Lung microvascular endothelial cell (primary cell): Measurements from ENCODE around the gene BOLL. TPM values are rescaled to one million over a fixed set of nuclear protein-coding genes. Genes with fewer than 3 reads are reported as not detected.
"Not testable (repeated sequence)": the region's sequence is repeated elsewhere in the genome, so short reads cannot be mapped to it uniquely, and the experiment has no call there.

Source experiments
- DNase-seq, 2 donors: peaks; one replicate each; pipeline versions ENCODE4 v3.0.0 to v3.0.0-alpha.2; 2010; ENCODE audit warnings: low read depth in 2 of 2
- total RNA-seq: library from RNA; depleted of rRNA; stranded (reverse); fragments of >200 nt; gene quantifications from 2 replicates; pipeline ENCODE4 v1.2.1, GENCODE V29; 2014

The BOLL gene
- total RNA-seq, result not detected in 2 replicates

- DNase-seq, result no peak
Measured at GRCh38 chr2:197784956-197785941, at the start of gene BOLL. TSS of gene BOLL (minus strand) at chr2:197785319. CDS start at chr2:197781850, 3,469 bp downstream.

GRCh38 chr2:197834771-197835170 is 49.7 kb upstream of the BOLL start:
- not testable (repeated sequence) for DNase-seq

- DNase-seq, result peak; percentile 83 to 88
Measured at GRCh38 chr2:197828464-197829135, 43.5 kb upstream of the BOLL start.

- DNase-seq, result peak; percentile 41 to 85
Measured at GRCh38 chr2:197827618-197828017, 42.5 kb upstream of the BOLL start.

GRCh38 chr2:197822333-197822732 is 37.2 kb upstream of the BOLL start:
- no peak for DNase-seq

- DNase-seq, result no peak
Measured at GRCh38 chr2:197821550-197822289, 36.6 kb upstream of the BOLL start.

- DNase-seq, result no peak
Measured at GRCh38 chr2:197814526-197814925, 29.4 kb upstream of the BOLL start.

GRCh38 chr2:197813093-197813787 is 28.1 kb upstream of the BOLL start:
- DNase-seq, result peak; percentile 25 to 43

- no peak for DNase-seq
Measured at GRCh38 chr2:197810491-197810890, 25.4 kb upstream of the BOLL start.

GRCh38 chr2:197810016-197810415 is 24.9 kb upstream of the BOLL start:
- no peak for DNase-seq

GRCh38 chr2:197809064-197809463 is 23.9 kb upstream of the BOLL start:
- no peak for DNase-seq

GRCh38 chr2:197805715-197806633 is 20.9 kb upstream of the BOLL start:
- no peak for DNase-seq

- DNase-seq, result peak in 1 of 2 donors; percentile 44
Measured at GRCh38 chr2:197804758-197805714, 19.9 kb upstream of the BOLL start.

GRCh38 chr2:197804049-197804757 is 19.1 kb upstream of the BOLL start, which contains the start of gene PLCL1:
TSS of gene PLCL1 (plus strand) at chr2:197804593.
- DNase-seq, result peak; percentile 79 to 88

GRCh38 chr2:197803033-197803444 is 17.9 kb upstream of the BOLL start:
- peak; percentile 61 to 72 for DNase-seq

- no peak for DNase-seq
Measured at GRCh38 chr2:197801033-197801432, 15.9 kb upstream of the BOLL start.

- no peak for DNase-seq
Measured at GRCh38 chr2:197800091-197800490, 15.0 kb upstream of the BOLL start.

GRCh38 chr2:197799068-197799467 is 13.9 kb upstream of the BOLL start:
- no peak for DNase-seq
